ENCODE data around the gene CADPS2. TPM values are rescaled to one million over a fixed set of nuclear protein-coding genes. Genes with fewer than 3 reads are reported as not detected.

Gene CADPS2
- total RNA-seq, 1 donor from 2014 or later: 3.1 TPM

GRCh38 chr7:122850528-122850927 lies 35.7 kb downstream of the CADPS2 start:
- no peak for TF ChIP-seq CTCF (conservative IDR thresholded peaks at IDR 0.05)
- H3K4me1 Mint-ChIP-seq: peaks cover 5% of the 10 kb centered on the region
- H3K36me3 Mint-ChIP-seq (ENCODE audit: low read depth): no peaks in the 10 kb centered on the region
- no peak overlapping the region for H3K27ac Mint-ChIP-seq (ENCODE audit: unreplicated experiment)
- H3K4me3 Mint-ChIP-seq: no peak overlapping the region
- no peaks in the 10 kb centered on the region for H3K27me3 Mint-ChIP-seq (ENCODE audit: low read depth)
- peaks cover 5% of the 10 kb centered on the region for H3K9me3 Mint-ChIP-seq
- DNase-seq (ENCODE audit: low read depth, low spot score): no peak

GRCh38 chr7:122849957-122850328 lies 36.3 kb downstream of the CADPS2 start:
- Mint-ChIP-seq H3K36me3 (ENCODE audit: low read depth) (no peaks in the 10 kb centered on the region), H3K4me3 (no peak overlapping the region), H3K9me3 (peaks cover 5% of the 10 kb centered on the region), H3K27ac (ENCODE audit: unreplicated experiment) (no peak overlapping the region), H3K4me1 (no peaks in the 10 kb centered on the region), H3K27me3 (ENCODE audit: low read depth) (no peaks in the 10 kb centered on the region)
- DNase-seq (ENCODE audit: low read depth, low spot score): no peak
- TF ChIP-seq CTCF (conservative IDR thresholded peaks at IDR 0.05): no peak

- Mint-ChIP-seq H3K36me3 (ENCODE audit: low read depth) (no peaks in the 10 kb centered on the region), H3K4me3 (no peak overlapping the region), H3K27ac (ENCODE audit: unreplicated experiment) (no peak overlapping the region), H3K4me1 (no peaks in the 10 kb centered on the region), H3K27me3 (ENCODE audit: low read depth) (no peaks in the 10 kb centered on the region), H3K9me3 (peaks cover 5% of the 10 kb centered on the region)
- no peak for TF ChIP-seq CTCF (conservative IDR thresholded peaks at IDR 0.05)
- DNase-seq (ENCODE audit: low read depth, low spot score): no peak
These were observed 36.8 kb downstream of the CADPS2 start for GRCh38 chr7:122849322-122849956.

- H3K4me1 Mint-ChIP-seq: no peaks in the 10 kb centered on the region
These were observed 38.3 kb downstream of the CADPS2 start for GRCh38 chr7:122847871-122848473.

GRCh38 chr7:122846591-122846990 lies 39.7 kb downstream of the CADPS2 start:
- no peak for TF ChIP-seq CTCF (conservative IDR thresholded peaks at IDR 0.05)
- Mint-ChIP-seq H3K4me3 (no peak overlapping the region), H3K36me3 (ENCODE audit: low read depth) (no peaks in the 10 kb centered on the region), H3K27ac (ENCODE audit: unreplicated experiment) (no peak overlapping the region), H3K9me3 (peaks cover 5% of the 10 kb centered on the region), H3K27me3 (ENCODE audit: low read depth) (no peaks in the 10 kb centered on the region), H3K4me1 (no peaks in the 10 kb centered on the region)
- DNase-seq (ENCODE audit: low read depth, low spot score): no peak

More at GRCh38 chr7:122847871-122848473, 38.3 kb downstream of the CADPS2 start:
- DNase-seq (ENCODE audit: low read depth, low spot score): no peak
- no peak overlapping the region for H3K27ac Mint-ChIP-seq (ENCODE audit: unreplicated experiment)
- TF ChIP-seq CTCF (conservative IDR thresholded peaks at IDR 0.05): no peak
- H3K27me3 Mint-ChIP-seq (ENCODE audit: low read depth): no peaks in the 10 kb centered on the region
- H3K36me3 Mint-ChIP-seq (ENCODE audit: low read depth): no peaks in the 10 kb centered on the region
- peaks cover 5% of the 10 kb centered on the region for H3K9me3 Mint-ChIP-seq
- no peak overlapping the region for H3K4me3 Mint-ChIP-seq
